ENCODE results near the gene DUSP3. TPM values are rescaled to one million over a fixed set of nuclear protein-coding genes. Genes with fewer than 3 reads are reported as not detected.

The DUSP3 gene
- total and polyA plus RNA-seq, 2 of the 13 experiments (the other 11 are each of a cell fraction or from before 2014, with no cell fraction given) = 60.0 to 71.5 TPM

DNA sequence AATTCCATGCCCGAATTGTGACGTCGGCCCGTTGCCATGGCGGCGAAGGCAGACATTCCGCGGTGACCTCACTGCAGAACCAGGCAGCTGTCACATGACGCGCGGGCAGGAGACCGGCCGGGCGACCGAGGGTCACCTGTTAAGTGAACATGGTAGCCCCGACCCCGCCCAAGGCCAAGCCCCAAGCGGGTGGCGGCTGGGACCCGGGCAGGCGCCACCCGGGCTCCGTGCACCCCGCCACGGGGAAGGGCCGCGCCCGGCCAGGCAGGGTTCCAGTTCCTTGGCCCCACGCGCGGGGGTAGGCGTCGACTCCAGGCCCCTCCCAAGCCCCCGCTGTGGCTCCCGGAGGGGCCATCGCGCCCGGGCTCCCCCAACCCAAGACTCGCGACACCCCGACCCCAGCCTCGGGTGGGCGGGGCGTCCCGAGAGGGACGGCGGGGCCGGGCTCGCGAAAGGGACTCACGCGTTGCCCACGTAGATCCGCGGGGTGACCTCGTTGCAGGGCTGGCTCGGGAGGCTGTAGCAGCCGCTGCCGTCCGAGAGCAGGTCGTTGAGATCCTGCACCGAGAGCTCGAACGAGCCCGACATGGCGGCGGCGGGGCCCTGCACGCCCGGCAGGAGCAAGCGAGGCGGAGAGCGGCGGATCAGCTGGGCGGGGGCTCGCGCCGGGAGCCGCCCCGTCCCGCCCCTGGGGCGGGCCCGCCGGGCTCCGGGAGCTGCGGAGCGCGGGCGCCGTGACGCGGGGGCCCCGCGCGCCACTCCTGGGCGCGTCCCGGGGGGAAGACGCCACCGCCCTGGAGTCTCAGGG lies at the start of gene DUSP3 (continued):
- TF ChIP-seq, protein P1, sequence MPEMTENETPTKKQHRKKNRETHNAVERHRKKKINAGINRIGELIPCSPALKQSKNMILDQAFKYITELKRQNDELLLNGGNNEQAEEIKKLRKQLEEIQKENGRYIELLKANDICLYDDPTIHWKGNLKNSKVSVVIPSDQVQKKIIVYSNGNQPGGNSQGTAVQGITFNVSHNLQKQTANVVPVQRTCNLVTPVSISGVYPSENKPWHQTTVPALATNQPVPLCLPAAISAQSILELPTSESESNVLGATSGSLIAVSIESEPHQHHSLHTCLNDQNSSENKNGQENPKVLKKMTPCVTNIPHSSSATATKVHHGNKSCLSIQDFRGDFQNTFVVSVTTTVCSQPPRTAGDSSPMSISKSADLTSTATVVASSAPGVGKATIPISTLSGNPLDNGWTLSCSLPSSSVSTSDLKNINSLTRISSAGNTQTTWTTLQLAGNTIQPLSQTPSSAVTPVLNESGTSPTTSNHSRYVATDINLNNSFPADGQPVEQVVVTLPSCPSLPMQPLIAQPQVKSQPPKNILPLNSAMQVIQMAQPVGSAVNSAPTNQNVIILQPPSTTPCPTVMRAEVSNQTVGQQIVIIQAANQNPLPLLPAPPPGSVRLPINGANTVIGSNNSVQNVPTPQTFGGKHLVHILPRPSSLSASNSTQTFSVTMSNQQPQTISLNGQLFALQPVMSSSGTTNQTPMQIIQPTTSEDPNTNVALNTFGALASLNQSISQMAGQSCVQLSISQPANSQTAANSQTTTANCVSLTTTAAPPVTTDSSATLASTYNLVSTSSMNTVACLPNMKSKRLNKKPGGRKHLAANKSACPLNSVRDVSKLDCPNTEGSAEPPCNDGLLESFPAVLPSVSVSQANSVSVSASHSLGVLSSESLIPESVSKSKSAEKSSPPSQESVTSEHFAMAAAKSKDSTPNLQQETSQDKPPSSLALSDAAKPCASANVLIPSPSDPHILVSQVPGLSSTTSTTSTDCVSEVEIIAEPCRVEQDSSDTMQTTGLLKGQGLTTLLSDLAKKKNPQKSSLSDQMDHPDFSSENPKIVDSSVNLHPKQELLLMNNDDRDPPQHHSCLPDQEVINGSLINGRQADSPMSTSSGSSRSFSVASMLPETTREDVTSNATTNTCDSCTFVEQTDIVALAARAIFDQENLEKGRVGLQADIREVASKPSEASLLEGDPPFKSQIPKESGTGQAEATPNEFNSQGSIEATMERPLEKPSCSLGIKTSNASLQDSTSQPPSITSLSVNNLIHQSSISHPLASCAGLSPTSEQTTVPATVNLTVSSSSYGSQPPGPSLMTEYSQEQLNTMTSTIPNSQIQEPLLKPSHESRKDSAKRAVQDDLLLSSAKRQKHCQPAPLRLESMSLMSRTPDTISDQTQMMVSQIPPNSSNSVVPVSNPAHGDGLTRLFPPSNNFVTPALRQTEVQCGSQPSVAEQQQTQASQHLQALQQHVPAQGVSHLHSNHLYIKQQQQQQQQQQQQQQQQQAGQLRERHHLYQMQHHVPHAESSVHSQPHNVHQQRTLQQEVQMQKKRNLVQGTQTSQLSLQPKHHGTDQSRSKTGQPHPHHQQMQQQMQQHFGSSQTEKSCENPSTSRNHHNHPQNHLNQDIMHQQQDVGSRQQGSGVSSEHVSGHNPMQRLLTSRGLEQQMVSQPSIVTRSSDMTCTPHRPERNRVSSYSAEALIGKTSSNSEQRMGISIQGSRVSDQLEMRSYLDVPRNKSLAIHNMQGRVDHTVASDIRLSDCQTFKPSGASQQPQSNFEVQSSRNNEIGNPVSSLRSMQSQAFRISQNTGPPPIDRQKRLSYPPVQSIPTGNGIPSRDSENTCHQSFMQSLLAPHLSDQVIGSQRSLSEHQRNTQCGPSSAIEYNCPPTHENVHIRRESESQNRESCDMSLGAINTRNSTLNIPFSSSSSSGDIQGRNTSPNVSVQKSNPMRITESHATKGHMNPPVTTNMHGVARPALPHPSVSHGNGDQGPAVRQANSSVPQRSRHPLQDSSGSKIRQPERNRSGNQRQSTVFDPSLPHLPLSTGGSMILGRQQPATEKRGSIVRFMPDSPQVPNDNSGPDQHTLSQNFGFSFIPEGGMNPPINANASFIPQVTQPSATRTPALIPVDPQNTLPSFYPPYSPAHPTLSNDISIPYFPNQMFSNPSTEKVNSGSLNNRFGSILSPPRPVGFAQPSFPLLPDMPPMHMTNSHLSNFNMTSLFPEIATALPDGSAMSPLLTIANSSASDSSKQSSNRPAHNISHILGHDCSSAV (CRISPR knock-in tag; IDR thresholded peaks at IDR 0.05; ENCODE audit: borderline replicate concordance) = no peak
- TF ChIP-seq, protein P2, sequence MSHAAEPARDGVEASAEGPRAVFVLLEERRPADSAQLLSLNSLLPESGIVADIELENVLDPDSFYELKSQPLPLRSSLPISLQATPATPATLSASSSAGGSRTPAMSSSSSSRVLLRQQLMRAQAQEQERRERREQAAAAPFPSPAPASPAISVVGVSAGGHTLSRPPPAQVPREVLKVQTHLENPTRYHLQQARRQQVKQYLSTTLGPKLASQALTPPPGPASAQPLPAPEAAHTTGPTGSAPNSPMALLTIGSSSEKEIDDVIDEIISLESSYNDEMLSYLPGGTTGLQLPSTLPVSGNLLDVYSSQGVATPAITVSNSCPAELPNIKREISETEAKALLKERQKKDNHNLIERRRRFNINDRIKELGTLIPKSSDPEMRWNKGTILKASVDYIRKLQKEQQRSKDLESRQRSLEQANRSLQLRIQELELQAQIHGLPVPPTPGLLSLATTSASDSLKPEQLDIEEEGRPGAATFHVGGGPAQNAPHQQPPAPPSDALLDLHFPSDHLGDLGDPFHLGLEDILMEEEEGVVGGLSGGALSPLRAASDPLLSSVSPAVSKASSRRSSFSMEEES (CRISPR knock-in tag; IDR thresholded peaks at IDR 0.05) = peak; percentile 95
- TF ChIP-seq RCOR2 (CRISPR knock-in tag; IDR thresholded peaks at IDR 0.05) = no peak
- TF ChIP-seq, protein P3, sequence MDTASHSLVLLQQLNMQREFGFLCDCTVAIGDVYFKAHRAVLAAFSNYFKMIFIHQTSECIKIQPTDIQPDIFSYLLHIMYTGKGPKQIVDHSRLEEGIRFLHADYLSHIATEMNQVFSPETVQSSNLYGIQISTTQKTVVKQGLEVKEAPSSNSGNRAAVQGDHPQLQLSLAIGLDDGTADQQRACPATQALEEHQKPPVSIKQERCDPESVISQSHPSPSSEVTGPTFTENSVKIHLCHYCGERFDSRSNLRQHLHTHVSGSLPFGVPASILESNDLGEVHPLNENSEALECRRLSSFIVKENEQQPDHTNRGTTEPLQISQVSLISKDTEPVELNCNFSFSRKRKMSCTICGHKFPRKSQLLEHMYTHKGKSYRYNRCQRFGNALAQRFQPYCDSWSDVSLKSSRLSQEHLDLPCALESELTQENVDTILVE (CRISPR knock-in tag; IDR thresholded peaks at IDR 0.05) = no peak; the same call in 1 of the 2 replicates
- TF ChIP-seq, protein P4, sequence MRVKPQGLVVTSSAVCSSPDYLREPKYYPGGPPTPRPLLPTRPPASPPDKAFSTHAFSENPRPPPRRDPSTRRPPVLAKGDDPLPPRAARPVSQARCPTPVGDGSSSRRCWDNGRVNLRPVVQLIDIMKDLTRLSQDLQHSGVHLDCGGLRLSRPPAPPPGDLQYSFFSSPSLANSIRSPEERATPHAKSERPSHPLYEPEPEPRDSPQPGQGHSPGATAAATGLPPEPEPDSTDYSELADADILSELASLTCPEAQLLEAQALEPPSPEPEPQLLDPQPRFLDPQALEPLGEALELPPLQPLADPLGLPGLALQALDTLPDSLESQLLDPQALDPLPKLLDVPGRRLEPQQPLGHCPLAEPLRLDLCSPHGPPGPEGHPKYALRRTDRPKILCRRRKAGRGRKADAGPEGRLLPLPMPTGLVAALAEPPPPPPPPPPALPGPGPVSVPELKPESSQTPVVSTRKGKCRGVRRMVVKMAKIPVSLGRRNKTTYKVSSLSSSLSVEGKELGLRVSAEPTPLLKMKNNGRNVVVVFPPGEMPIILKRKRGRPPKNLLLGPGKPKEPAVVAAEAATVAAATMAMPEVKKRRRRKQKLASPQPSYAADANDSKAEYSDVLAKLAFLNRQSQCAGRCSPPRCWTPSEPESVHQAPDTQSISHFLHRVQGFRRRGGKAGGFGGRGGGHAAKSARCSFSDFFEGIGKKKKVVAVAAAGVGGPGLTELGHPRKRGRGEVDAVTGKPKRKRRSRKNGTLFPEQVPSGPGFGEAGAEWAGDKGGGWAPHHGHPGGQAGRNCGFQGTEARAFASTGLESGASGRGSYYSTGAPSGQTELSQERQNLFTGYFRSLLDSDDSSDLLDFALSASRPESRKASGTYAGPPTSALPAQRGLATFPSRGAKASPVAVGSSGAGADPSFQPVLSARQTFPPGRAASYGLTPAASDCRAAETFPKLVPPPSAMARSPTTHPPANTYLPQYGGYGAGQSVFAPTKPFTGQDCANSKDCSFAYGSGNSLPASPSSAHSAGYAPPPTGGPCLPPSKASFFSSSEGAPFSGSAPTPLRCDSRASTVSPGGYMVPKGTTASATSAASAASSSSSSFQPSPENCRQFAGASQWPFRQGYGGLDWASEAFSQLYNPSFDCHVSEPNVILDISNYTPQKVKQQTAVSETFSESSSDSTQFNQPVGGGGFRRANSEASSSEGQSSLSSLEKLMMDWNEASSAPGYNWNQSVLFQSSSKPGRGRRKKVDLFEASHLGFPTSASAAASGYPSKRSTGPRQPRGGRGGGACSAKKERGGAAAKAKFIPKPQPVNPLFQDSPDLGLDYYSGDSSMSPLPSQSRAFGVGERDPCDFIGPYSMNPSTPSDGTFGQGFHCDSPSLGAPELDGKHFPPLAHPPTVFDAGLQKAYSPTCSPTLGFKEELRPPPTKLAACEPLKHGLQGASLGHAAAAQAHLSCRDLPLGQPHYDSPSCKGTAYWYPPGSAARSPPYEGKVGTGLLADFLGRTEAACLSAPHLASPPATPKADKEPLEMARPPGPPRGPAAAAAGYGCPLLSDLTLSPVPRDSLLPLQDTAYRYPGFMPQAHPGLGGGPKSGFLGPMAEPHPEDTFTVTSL (CRISPR knock-in tag; IDR thresholded peaks at IDR 0.05; ENCODE audit: borderline replicate concordance) = no peak; the same call in 1 of the 2 replicates
- TF ChIP-seq, protein P5, sequence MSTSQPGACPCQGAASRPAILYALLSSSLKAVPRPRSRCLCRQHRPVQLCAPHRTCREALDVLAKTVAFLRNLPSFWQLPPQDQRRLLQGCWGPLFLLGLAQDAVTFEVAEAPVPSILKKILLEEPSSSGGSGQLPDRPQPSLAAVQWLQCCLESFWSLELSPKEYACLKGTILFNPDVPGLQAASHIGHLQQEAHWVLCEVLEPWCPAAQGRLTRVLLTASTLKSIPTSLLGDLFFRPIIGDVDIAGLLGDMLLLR (CRISPR knock-in tag; IDR thresholded peaks at IDR 0.05) = peak; percentile 77; the same call in 1 of the 2 replicates
